ENCODE measurements around the gene RCSD1.
"Not testable (repeated sequence)": the region's sequence is repeated elsewhere in the genome, so short reads cannot be mapped to it uniquely, and the experiment has no call there.

Gene RCSD1, protein sequence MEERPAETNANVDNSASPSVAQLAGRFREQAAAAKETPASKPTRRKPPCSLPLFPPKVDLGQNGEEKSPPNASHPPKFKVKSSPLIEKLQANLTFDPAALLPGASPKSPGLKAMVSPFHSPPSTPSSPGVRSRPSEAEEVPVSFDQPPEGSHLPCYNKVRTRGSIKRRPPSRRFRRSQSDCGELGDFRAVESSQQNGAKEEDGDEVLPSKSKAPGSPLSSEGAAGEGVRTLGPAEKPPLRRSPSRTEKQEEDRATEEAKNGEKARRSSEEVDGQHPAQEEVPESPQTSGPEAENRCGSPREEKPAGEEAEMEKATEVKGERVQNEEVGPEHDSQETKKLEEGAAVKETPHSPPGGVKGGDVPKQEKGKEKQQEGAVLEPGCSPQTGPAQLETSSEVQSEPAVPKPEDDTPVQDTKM
- 34.3 to 198 (median 151) reads per million in 3 experiments for total RNA-seq

DNA sequence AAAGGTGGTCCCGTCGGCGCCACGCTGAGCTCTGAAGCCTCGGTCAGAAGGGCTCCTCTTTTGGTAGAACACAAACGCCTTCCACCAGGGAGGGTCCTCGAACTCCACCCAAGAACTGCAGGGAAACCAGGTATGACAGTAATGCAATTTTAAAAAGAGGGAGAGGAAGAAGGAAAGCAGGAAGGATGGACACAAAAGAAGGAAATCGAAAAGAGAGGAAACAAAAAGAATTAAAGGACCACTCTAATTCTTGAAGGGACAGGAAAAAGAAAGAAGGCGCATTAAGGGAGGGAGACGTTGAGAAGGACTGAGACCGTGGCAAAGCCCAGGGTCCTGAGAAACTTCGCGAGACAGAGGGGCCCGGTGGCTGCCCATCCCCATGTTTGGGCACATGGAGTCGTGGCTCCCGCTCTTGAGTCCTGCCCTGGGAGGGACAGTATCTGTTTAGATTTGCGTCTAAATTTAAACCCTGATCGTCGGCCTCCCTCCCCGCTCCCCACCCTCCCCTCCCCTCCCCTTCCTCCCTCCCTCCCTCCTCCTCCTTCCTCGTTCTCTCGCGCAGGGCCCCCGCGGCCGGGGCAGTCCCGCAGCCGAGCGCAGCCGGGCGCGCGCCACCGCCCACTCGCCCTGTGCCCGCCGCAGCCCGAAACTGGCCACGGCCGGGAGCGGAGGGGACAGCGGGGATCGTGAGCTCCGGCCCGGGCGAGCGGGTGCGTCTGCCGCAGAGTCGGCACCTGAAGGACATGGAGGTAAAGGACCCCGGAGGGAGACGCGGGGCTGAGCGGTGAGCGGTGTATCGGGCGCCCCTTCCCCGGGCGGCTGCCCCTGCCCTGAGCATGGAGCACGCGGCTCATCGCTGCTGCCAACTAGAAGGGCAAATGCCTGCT, at the start of gene RCSD1:
TSS of gene RCSD1 (plus strand) at position 552 of the 887 bp plus-strand sequence. CDS start at position 744, 192 bp downstream.
- peak; percentile 46 for DNase-seq

DNA sequence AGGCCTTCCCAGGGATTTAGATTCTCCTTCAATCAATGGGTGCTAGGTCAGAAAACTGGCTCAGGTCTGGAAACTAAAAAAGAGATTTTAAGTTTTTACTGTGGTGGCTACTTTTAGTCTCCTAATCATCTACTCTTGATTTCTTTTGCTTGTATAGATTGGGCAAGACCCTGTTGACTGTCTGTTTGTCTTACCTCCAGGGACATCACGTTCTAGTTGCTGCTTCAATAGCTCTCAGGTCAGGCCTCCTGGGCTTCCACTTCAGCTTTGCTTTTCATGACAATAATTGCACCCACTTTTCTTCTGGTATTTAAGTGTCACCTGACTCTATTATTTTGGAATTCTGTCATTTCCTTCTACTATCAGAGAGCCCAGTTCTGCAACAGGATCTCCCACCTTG, 48.0 kb upstream of the RCSD1 start:
- DNase-seq = no peak

DNA sequence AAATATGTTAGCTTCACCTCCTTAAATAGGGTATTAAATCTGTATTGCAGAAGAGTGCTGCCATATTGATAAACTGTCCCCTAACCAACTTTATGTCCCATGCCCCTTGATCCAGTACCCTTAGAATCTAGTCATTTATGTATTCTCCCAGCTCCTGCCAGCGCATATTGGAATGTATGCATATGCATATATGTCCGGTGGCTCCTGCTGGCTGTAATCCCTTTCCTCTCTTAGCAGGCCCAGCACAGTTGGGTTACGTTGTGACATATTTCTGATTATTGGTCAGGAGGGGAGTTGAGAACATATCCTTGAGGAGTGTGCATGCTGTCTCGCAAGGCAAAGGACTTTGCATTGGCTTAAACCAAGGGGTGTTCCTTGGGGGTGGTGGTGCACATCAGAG, 47.3 kb upstream of the RCSD1 start:
- no peak for DNase-seq

DNA sequence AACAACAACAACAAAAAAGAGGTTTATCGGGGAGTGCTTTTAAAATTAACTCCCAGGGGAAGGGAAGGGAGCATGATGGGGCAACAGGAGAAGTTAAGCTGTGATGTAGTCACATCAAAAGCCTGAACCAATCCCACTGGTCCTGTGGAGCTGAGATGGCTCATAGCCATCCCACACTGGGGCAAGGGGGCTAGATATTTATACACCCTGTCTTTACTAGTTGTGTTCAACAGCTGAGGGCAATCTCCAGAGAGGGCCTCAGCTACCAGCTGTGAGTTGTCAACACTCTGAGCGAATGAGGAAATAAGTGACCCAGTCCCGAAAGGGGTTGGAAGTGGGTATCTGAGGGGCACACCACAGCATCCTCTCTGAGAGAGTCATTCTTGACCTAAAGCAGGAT, 45.5 kb upstream of the RCSD1 start:
- DNase-seq = no peak

DNA sequence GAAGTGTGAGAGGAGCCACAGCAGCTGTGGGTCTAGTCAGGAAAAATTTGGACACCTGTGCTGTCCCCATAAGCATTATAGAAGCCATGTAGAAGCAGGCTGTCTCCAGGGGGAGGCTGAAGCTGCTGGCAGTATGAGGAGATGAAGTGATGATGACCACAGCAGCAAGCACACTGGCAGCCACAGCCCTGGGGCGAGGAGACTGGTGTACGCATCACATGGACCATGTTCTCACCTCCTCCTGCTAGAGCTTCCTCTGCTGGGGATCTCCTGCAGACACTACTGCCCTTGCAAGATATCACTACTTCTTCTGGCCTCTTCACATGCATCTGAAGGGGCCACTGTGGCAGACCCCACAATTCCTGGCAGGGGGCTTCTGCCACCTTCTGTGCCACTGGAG, 42.7 kb upstream of the RCSD1 start:
- DNase-seq = no peak

DNA sequence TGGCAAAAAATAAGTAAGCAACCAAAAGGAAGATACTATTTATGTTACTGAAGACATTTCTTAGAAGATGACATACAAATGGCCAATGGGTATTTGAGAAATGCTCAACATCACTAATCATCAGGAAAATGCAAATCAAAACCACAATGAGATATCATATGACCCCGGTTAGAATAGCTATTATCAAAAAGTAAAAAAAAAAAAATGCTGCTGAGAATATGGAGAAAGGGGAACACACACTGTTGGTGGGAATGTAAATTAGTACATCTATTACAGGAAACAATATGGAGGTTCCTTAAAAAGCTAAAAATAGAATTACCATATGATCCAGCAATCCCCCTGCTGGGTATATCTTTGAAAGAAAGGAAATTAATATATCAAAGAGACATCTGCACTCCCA, 42.2 kb upstream of the RCSD1 start:
- no peak for DNase-seq

DNA sequence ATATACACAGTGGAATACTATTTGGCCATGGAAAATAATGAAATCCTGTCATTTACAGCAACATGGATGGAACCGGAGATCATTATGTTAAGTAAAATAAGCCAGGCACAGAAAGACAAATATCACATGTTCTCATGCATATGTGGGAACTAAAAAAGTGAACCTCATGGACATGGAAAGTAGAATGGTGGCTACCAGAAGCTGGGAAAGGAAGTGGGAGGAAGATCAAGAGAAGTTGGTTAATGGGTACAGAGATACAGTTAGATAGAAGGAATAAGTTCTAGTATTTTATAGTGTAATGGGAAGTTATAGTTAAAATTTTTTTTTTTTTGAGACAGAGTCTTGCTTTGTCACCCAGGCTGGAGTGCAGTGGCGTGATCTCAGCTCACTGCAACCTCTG, 41.7 kb upstream of the RCSD1 start:
- no peak for DNase-seq

DNA sequence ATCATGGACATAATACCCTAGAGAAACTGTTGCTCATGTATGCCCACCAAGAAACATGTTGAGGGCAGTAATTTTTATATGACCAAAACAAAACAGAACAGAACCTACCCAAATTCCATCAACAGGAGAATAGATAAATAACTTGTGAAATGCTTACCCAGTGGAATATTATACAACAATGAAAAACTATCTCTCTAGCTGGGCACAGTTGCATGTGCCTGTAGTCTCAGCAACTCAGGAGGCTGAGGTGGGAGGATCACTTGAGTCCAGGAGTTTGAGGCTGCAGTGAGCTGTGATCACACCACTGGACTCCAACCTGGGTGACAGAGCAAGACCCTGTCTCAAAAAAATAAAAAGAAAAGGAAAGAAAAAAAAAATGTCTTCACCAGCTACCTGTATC, 37.6 kb upstream of the RCSD1 start:
- no peak for DNase-seq

DNA sequence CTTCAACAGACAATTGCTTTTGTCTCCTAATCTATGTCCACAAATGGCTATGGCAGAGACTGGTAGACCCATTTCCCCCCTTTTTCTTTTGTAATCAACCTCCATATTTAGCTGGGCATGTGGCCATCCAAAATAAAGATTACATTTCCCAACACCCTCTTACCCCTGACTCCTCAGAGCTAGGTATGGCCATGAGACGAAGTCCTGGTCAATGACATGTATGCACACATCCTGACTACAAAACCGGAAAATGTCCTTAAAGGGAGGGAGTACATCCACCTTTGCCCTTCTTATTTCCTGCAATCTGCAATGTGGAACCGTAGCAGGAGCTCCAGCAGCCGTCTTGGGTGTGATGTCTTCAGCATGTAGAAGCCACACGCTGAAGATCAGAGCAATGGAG, 36.2 kb upstream of the RCSD1 start:
- no peak for DNase-seq

DNA sequence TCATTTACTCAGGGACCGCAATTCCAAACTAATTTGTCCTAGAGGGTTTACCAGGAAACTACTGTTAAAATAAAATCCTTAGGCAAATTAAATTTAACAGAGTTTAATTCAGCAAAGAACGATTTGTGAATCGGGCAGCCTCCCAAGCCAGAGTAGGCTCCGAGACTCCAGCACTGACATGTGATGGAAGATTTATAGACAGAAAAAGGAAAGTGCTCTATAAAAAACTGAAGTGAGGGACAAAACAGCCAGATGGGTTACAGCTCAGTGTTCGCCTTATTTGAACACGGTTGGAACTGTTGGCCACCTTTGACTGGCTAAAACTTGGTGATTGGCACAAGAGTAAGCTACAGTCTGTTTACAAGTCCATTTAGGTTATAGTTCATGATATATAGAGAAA, 35.2 kb upstream of the RCSD1 start:
- no peak for DNase-seq

DNA sequence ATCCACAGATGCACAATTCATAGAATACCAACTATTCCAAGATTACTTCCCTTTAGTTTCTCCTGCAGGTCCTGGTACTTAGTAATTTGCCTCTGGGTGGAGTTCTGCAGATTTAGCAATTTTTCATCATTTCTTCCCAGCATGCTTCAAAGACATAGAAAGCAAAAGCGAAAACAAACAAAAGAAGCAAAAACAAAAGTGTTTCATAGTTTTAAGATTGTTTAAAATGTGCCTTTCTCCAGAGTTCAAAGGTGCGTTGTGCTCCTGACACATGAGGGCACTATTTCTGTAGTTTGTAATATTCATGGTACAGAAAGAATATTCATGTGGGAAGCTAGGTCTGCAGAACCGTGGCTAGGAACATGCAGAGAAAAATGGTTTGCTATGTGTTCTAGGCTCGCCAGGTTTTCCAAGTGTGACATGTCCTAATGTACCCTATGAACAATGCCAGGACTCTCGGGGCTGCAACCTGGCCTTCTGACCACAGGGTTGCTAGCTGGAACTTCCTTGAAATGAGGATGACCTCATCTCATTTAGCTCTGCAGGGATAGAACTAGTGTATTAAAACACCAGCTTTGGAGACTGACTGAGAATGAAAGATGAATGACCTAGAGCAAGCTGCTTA, 30.0 kb upstream of the RCSD1 start:
- DNase-seq = peak; percentile 67

DNA sequence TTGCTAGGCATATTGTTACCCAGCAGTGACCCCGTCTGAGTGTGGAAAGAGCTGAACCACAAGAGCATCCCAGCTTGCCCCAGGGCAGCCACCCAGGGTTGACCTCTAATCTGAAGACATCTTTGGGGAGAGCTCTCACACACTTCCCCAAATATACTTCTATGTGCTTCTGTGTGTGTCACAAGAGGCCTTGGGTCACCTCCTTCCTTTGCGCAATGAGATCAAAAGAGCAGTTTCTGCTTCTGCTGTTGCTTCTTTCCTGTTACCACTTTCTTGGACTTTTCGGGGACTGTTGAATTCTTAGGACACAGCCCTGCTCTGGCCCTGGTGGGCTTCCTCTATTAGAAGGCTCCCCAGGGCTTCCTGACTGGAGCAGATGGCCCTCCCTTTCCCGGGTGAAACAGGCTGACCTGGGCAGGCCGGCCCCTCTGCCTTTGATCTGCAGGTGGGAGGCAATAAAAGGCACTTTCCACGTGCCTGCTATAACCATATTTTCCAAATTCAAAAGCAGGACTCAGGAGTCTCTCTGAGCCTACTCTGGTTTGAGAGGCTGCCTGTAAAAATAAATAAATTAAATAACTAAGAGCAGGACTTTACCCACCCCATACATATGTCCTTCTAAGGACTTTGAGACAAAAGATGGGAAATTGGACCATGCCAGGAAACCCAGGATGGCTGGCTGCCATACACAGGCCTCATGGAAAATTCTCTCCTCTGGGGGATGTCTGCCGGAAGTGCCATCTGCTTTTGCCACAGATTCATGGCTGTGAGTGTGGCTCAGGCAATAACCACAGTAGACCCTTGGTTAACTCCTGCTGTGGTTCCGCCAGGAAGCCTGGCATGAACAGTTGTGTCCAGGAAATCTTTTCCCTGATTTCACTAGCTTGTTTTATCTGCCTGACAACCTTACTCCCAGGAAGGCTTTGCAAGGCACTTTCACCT, 28.3 kb upstream of the RCSD1 start:
- DNase-seq = no peak

DNA sequence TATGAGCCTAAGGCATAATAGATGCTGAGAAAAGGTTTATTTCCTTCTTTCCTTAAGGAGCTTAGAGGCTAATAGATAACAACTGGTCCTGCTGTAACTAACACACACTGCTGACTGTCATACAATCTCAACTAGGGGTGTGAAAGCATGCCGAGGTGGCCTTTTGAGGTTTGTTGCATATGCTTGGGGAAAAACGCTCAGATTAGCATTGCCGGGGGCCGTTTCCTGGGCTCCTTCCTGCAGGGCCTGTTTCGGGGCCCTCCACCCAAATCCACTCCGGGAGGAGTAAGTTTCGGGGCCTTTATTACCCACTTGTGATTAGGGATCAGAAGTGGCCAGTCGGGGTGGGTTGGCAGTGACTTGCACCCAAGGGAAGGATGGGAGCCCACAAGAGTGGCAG, 27.2 kb upstream of the RCSD1 start:
- no peak for DNase-seq

DNA sequence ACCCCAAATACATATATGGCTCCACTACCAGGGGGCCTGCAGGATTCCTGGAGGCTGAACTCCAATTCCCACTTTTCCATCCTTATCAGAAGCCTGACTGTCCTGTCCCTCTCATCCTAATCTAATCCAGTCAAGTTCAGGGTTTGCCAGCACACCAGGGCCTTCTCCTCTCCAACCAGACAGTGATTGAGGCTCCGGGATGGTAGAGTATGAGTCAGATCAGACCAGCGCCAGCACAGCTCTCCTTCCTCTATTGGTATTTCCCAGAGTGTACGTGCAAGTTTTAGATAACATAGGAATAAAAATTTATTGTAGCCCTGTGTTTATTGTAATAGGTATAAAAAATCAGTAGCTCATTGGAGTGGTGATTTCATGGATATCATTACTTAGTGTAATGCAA, 24.5 kb upstream of the RCSD1 start:
- no peak for DNase-seq

DNA sequence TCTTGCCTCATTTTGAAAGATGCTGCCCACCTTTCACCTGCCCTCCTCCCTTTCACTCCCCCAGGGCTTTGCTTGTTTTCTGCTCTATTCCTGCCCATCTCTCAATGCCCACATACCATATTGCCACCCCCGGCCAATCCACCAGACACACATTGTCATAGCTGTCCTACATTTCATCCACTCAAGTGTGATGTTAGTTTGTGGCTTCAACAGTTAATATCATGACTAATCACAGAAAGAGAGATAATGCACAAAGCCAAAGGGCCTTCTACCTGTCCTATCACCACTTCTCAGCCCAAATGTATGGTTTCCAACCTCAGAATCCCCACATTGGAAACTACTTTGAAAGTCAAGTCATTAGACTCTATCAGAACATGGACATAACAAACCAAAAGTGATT, 18.0 kb upstream of the RCSD1 start:
- no peak for DNase-seq

DNA sequence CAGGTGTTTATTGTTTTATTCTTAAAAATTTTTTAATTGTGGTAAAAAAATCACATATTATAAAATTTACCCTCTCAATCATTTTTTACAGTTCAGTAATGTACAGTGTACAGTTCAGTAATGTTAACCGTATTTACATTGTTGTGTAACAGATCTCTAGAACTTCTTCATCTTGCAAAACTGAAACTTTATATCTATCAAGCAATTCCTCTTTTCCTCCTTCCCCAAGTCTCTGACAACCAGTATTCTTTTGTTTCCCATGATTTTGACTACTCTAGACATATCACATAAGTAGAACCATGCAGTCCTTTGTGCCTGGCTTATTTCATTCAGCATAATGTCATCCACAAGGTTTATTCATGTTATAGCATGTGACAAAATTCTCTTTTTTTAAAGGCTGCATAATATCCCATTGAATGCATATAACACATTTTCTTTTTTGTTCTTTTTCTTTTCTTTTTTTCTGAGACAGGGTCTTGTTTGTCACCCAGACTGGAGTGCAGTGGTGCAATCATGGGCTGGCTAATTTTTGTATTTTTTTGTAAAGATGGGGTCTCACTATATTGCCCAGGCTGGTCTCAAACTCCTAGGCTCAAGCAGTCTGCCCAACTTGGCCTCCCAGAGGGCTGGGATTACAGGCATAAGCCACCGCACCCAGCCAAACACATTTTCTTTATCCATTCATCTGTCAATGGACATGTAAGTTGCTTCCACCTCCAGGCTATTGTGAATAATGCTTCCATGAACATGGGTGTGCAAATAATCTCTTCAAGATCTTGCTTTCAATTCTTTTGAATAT, 17.2 kb upstream of the RCSD1 start:
- DNase-seq = no peak

DNA sequence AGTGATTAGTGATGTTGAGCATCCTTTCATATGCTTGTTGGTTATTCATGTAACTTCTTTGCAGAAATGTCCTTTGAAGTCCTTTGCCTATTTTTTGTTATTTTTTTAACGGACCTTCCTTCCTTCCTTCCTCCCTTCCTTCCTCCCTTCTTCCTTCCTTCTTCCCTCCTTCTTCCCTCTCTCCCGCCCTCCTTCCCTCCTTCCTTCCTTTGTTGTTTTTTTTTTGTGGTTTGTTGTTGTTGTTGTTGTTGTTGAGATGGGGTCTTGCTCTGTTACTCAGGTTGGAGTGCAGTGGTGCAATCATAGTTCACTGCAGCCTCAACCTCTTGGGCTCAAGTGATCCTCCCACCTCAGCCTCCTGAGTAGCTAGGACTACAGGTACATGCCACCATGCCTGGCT, 16.0 kb upstream of the RCSD1 start:
- not testable (repeated sequence) for DNase-seq

DNA sequence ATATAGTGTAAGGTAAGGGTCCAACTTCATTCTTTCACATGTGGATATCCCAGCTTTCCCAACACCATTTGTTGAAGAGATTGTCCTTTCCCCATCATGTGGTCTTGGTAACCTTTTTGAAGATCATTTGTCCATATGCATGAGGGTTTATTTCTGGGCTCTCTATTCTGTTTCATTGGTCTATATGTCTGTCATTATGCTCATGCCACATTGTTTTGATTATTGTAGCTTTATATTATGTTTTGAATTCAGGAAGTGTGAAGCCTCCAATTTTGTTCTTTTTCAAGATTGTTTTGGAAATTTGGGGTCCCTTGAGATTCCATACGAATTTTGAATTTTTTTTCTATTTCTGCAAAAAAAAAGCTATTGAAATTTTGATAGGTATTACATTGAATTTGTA, 15.2 kb upstream of the RCSD1 start:
- DNase-seq = no peak

DNA sequence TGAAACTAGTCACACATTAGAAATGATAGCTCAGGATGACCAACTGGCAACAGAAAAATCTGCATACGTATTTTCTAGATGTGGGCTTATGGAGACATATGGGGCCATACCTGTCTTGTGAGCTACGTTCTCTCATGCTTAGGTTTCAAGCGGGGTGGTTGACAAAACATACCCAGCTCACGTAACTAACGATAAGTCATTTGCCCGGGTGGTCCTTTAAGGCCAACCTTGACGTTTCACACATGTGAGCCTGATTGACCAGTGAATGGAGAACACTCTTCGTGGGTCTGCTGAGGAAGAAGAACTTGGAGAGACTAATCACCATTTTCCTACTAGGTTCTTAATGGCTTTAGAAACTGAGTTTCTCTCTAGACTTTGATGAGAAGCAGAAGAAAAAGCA, 13.5 kb upstream of the RCSD1 start:
- DNase-seq = no peak

DNA sequence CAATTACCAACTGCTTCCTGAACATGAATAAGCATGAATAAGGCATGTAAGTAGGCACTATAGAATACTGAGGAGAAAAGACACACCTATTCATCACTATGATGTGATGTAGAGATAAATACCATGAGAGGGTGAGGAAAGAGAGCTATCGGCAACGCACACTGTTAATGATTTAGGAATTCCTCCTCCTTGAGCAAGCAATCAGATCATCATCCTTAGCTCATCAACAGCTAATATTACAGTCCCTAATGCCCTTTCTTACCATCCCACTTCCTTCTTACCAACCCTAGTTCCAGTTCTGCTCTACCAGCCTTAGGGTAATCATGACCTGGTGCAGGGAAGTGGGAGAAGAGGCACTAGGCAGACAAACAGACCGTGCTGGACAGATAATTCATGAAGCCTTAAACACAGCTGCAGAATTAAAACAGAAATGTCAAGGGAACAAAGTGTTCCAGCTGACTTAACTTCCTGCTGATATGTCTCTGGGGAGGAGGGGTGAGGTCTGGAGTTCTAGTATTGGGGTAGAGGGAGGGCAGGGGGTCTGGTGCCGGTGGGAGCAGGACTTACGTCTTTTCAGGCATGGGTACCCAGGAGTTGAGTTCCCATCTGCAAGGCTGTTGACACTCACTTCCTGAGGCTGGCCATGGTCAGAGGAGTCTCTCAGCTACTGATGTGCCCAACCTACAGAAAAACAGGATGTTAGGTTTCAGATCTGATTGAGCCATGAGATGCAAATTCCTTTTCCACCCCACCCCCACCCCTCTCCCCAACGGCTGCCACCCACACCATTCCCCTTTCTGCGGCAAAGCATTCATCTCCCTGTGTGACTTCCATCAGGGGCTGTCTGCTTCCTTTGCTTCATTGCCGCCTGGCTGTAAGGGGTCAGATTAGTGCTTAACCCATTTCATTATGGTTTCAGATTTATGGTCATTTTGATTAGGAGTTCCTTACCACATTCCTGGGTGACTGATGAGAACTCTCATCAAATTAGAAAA, 12.6 kb upstream of the RCSD1 start:
- no peak for DNase-seq
